ENCODE data around the gene LDB1. TPM values are rescaled to one million over a fixed set of nuclear protein-coding genes. Genes with fewer than 3 reads are reported as not detected.
A peak's percentile ranks its signal among the peaks of the same experiment; 100 is the strongest.

LDB1 gene
- total RNA-seq, 1 experiment from 2014 or later, result 100 TPM

DNA sequence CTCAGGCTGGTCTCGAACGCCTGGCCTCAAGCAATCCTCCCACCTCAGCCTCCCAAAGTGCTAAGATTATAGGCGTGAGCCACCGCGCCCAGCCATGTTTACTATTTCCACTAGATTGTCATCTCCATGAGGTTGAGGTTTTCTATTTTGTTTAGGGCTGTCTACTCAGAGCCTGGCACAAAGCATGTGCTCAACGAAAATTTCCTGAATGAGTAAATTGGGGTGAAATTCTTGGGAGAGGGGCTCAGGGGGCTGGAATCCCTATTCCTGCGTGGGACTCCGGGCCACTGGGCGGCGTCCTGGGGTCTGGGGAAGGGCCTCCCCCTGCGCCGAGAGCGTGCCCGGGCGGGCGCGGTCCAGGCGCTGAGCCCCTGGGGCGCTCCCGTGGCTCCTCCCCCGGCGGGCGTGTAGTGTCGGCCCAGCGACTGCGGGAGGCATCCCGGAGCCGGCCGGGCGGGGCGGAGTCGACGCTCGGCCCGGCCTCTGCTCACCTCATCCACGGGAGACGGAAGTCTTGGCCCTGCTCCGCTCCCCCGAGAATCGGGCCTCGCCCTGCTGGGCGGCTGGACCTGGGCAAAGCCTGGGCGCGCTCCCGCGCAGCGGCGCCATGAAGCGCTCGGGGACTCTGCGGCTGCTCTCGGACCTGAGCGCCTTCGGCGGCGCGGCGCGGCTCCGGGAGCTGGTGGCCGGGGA, 55.2 kb downstream of the LDB1 start, which contains the start of gene HPS6 (continued):
- TF ChIP-seq PRDM15 (CRISPR knock-in tag; IDR thresholded peaks at IDR 0.05) (no peak), RORB (CRISPR knock-in tag; IDR thresholded peaks at IDR 0.05) (no peak), NR1H2 (CRISPR knock-in tag; IDR thresholded peaks at IDR 0.05) (no peak), TEAD4 (CRISPR knock-in tag; IDR thresholded peaks at IDR 0.05) (no peak), NFATC4 (CRISPR knock-in tag; IDR thresholded peaks at IDR 0.05) (no peak), CREB1 (CRISPR knock-in tag; IDR thresholded peaks at IDR 0.05) (no peak), GABPB1 (CRISPR knock-in tag; IDR thresholded peaks at IDR 0.05) (peak; percentile 61), IRF2 (CRISPR knock-in tag; IDR thresholded peaks at IDR 0.05; ENCODE audit: borderline replicate concordance, low read depth) (no peak), SMAD4 (CRISPR knock-in tag; IDR thresholded peaks at IDR 0.05) (0 out of 2 replicates have a peak, but pooled peaks have one; percentile 21), MAX (CRISPR knock-in tag; IDR thresholded peaks at IDR 0.05) (peak; percentile 65; the same call in 1 of the 2 replicates), ZNF121 (CRISPR knock-in tag; IDR thresholded peaks at IDR 0.05) (no peak), CTCF (IDR thresholded peaks at IDR 0.05) (no peak), TCF7 (CRISPR knock-in tag; IDR thresholded peaks at IDR 0.05; ENCODE audit: low read depth) (no peak), NR2C2 (CRISPR knock-in tag; IDR thresholded peaks at IDR 0.05) (no peak), ZNF281 (CRISPR knock-in tag; IDR thresholded peaks at IDR 0.05) (no peak), KAT7 (CRISPR knock-in tag; IDR thresholded peaks at IDR 0.05; ENCODE audit: borderline replicate concordance) (0 out of 2 replicates have a peak, but pooled peaks have one; percentile 67), OVOL2 (CRISPR knock-in tag; IDR thresholded peaks at IDR 0.05; ENCODE audit: borderline replicate concordance) (no peak), ETV6 (CRISPR knock-in tag; IDR thresholded peaks at IDR 0.05) (peak; percentile 69), FOXP1 (CRISPR knock-in tag; IDR thresholded peaks at IDR 0.05; ENCODE audit: borderline replicate concordance) (peak; percentile 10; the same call in 1 of the 2 replicates), GTF2I (CRISPR knock-in tag; conservative IDR thresholded peaks at IDR 0.05) (peak; percentile 62; the same call in 1 of the 2 replicates), FOXK1 (CRISPR knock-in tag; IDR thresholded peaks at IDR 0.05) (peak; percentile 64), ZBTB21 (CRISPR knock-in tag; IDR thresholded peaks at IDR 0.05; ENCODE audit: borderline replicate concordance) (no peak), ZNF396 (CRISPR knock-in tag; IDR thresholded peaks at IDR 0.05; ENCODE audit: borderline replicate concordance) (no peak), CREM (CRISPR knock-in tag; IDR thresholded peaks at IDR 0.05) (peak; percentile 55), ZNF263 (CRISPR knock-in tag; IDR thresholded peaks at IDR 0.05; ENCODE audit: low read depth) (no peak)
- TF ChIP-seq, protein P1, sequence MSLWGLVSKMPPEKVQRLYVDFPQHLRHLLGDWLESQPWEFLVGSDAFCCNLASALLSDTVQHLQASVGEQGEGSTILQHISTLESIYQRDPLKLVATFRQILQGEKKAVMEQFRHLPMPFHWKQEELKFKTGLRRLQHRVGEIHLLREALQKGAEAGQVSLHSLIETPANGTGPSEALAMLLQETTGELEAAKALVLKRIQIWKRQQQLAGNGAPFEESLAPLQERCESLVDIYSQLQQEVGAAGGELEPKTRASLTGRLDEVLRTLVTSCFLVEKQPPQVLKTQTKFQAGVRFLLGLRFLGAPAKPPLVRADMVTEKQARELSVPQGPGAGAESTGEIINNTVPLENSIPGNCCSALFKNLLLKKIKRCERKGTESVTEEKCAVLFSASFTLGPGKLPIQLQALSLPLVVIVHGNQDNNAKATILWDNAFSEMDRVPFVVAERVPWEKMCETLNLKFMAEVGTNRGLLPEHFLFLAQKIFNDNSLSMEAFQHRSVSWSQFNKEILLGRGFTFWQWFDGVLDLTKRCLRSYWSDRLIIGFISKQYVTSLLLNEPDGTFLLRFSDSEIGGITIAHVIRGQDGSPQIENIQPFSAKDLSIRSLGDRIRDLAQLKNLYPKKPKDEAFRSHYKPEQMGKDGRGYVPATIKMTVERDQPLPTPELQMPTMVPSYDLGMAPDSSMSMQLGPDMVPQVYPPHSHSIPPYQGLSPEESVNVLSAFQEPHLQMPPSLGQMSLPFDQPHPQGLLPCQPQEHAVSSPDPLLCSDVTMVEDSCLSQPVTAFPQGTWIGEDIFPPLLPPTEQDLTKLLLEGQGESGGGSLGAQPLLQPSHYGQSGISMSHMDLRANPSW (CRISPR knock-in tag; conservative IDR thresholded peaks at IDR 0.05; ENCODE audit: low read depth), result no peak
- TF ChIP-seq, protein P2, sequence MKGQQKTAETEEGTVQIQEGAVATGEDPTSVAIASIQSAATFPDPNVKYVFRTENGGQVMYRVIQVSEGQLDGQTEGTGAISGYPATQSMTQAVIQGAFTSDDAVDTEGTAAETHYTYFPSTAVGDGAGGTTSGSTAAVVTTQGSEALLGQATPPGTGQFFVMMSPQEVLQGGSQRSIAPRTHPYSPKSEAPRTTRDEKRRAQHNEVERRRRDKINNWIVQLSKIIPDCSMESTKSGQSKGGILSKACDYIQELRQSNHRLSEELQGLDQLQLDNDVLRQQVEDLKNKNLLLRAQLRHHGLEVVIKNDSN (CRISPR knock-in tag; IDR thresholded peaks at IDR 0.05), result peak; percentile 49; the same call in 1 of the 2 replicates
- TF ChIP-seq, protein P3, sequence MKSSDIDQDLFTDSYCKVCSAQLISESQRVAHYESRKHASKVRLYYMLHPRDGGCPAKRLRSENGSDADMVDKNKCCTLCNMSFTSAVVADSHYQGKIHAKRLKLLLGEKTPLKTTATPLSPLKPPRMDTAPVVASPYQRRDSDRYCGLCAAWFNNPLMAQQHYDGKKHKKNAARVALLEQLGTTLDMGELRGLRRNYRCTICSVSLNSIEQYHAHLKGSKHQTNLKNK (CRISPR knock-in tag; IDR thresholded peaks at IDR 0.05), result no peak

All from WTC11 (cell line).